ENCODE data around the gene SDF2. TPM values are rescaled to one million over a fixed set of nuclear protein-coding genes. Genes with fewer than 3 reads are reported as not detected.

Gene SDF2
- total RNA-seq, 2 experiments from 2014 or later: 30.3 to 30.9 TPM

GRCh38 chr17:28702026-28702751 is 40.5 kb upstream of the SDF2 start:
- H3K27ac Mint-ChIP-seq: no peak overlapping the region
- no peaks in the 10 kb centered on the region for H3K4me1 Mint-ChIP-seq (ENCODE audit: low read depth)
- CTCF ChIA-PET: no interaction called here
- peaks cover 34% of the 10 kb centered on the region for H3K36me3 Mint-ChIP-seq (ENCODE audit: low read depth)
- no peaks in the 10 kb centered on the region for H3K9me3 Mint-ChIP-seq
- no peak for DNase-seq
- H3K4me3 Mint-ChIP-seq: no peak overlapping the region
- intact Hi-C loops (cut with micrococcal nuclease): no loop called here
- H3K27me3 Mint-ChIP-seq (ENCODE audit: low read depth): no peaks in the 10 kb centered on the region

DNA sequence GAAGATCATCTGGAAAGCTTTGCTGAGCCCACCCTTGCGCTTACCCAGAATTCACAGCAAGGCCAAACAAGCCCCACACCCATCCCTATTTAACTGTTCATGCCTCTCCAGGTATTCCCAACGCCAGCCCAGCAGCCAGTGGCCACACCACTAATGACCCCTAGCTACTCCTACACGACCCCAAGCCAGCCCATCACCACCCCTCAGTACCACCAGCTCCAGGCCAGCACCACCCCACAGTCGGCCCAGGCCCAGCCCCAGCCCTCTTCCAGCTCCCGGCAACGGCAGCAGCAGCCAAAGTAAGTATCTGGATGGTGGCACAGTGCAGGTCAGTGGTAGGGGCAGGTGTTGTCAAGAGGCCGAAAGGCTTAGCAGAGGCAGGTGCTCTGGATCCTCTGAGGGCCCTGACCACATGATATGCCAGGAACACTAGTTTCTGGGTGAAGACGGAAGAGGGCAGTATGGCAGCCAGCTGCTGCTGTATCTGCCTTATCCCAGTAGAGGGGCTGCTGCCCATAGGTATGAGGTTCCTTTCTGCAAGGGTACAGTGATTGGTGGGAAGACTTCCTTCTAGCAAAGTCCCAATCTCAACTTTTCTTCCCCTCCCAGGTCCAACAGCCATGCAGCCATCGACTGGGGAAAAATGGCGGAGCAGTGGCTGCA is 39.3 kb upstream of the SDF2 start:
- no peak overlapping the region for H3K27ac Mint-ChIP-seq
- H3K4me3 Mint-ChIP-seq: no peak overlapping the region
- H3K9me3 Mint-ChIP-seq: no peaks in the 10 kb centered on the region
- H3K4me1 Mint-ChIP-seq (ENCODE audit: low read depth): no peaks in the 10 kb centered on the region
- no peak for DNase-seq
- H3K27me3 Mint-ChIP-seq (ENCODE audit: low read depth): no peaks in the 10 kb centered on the region
- peaks cover 37% of the 10 kb centered on the region for H3K36me3 Mint-ChIP-seq (ENCODE audit: low read depth)
- intact Hi-C loops (cut with micrococcal nuclease): no loop called here
- CTCF ChIA-PET: no interaction called here

DNA sequence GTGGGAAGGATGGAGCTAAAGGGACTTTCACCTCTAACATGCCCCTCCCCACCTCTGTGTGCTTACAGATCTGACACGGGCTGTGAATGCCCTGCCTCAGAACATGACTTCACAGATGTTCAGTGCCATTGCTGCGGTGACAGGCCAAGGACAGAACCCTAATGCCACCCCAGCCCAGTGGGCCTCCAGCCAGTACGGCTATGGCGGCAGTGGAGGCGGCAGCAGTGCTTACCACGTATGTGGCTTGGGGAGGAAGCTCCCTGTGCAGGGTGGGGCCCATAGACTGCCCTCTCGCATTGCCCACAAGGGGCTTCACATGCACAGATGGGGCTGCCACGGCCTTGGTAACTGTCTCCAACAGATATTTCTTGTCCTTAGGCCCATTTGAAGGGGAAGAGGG is 38.6 kb upstream of the SDF2 start:
- Mint-ChIP-seq H3K4me1 (ENCODE audit: low read depth) (no peaks in the 10 kb centered on the region), H3K4me3 (no peak overlapping the region), H3K27me3 (ENCODE audit: low read depth) (no peaks in the 10 kb centered on the region), H3K9me3 (no peaks in the 10 kb centered on the region), H3K36me3 (ENCODE audit: low read depth) (peaks cover 39% of the 10 kb centered on the region), H3K27ac (no peak overlapping the region)
- DNase-seq: no peak
- CTCF ChIA-PET: no interaction called here
- intact Hi-C loops (cut with micrococcal nuclease): no loop called here

DNA sequence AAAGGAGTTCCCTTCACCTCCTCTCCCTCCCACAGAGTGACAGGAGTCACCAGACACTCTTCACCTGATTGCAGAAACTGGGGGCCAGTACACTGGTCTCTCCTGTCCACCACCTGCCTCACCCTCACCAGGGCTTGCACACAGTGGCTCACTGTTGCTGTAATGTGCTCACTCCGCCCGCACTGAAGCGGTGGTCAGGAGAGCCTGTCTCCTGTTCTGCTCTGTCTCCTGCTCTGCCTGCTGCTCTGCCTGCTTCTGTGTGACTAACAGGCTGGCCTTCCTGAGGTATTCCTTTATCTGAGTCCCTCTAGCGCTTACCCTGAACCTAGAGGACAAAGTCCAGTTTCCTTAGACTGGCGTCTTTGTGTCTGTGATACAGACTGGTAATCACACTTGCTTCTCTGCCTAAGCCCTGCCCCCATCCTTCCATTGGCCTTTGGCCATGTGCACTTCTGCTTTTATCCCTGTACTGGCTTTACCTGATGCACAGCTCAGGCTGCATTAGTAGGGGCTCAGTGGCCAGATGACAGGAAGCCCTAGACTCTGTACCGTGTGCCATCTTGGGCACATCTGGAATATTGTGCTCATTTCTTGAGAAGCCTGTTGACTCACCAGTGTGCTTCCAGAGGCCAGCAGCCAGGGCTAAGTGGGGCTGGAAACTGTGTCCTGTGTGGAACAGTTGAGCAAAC is 36.7 kb upstream of the SDF2 start:
- no peak for DNase-seq
- intact Hi-C loops (cut with micrococcal nuclease): no loop called here
- CTCF ChIA-PET: no interaction called here
- no peaks in the 10 kb centered on the region for H3K4me1 Mint-ChIP-seq (ENCODE audit: low read depth)
- H3K9me3 Mint-ChIP-seq: no peaks in the 10 kb centered on the region
- H3K27ac Mint-ChIP-seq: peak overlapping the region; percentile 18
- H3K36me3 Mint-ChIP-seq (ENCODE audit: low read depth): peaks cover 47% of the 10 kb centered on the region
- no peak overlapping the region for H3K4me3 Mint-ChIP-seq
- H3K27me3 Mint-ChIP-seq (ENCODE audit: low read depth): no peaks in the 10 kb centered on the region

DNA sequence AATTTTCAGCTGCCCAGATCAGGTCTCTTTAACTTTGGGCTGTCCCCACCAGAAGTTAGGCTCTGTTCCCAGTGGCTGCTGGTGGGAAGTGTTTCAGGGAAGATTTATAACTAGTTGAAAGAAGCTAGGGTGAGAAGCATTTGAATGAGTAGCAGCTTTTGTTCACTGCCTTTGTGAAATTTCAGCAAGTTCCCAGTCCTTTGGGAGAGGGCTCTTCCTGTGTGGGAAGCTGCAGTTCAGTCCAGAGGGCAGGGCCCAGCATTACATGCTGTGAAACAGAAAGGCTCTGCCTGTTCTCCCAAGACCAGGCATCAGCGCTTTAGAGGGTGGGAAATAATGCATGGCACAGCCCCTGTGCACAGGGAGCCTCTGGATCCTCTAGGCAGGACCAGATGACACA is 32.2 kb upstream of the SDF2 start:
- H3K4me1 Mint-ChIP-seq (ENCODE audit: low read depth): no peaks in the 10 kb centered on the region
- H3K36me3 Mint-ChIP-seq (ENCODE audit: low read depth): peaks cover 52% of the 10 kb centered on the region
- H3K27me3 Mint-ChIP-seq (ENCODE audit: low read depth): no peaks in the 10 kb centered on the region
- CTCF ChIA-PET: interaction anchor here (2.0 kb wide), 1 partner anchor 47 kb away, joined by 6 read pairs; no protein-coding TSS in a partner anchor
- DNase-seq: no peak
- intact Hi-C loops (cut with micrococcal nuclease): no loop called here
- no peak overlapping the region for H3K27ac Mint-ChIP-seq
- H3K9me3 Mint-ChIP-seq: no peaks in the 10 kb centered on the region
- no peak overlapping the region for H3K4me3 Mint-ChIP-seq

DNA sequence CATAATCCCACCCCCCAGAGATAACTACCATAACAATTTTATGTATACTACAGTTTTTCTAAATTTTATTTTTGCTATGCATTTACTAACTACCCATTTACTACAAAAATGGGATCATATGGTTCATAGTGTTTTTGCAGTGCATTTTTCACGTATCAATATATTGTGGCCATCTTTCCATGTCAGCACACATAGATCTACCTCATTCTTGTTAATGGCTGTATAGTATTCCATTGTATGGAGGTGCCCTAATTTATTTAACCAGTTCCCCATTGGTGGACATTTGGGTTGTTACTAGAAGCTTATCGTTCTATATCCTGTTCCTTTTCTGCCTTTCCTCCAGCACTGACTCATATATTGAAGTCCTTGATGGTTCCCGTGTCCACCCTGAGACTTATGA is 27.3 kb upstream of the SDF2 start:
- CTCF ChIA-PET: interaction anchor here (0.7 kb wide), 1 partner anchor 442 kb away, joined by 3 read pairs; no protein-coding TSS in a partner anchor
- H3K27ac Mint-ChIP-seq: no peak overlapping the region
- intact Hi-C loops (cut with micrococcal nuclease): no loop called here
- peaks cover 63% of the 10 kb centered on the region for H3K36me3 Mint-ChIP-seq (ENCODE audit: low read depth)
- H3K4me1 Mint-ChIP-seq (ENCODE audit: low read depth): no peaks in the 10 kb centered on the region
- no peaks in the 10 kb centered on the region for H3K27me3 Mint-ChIP-seq (ENCODE audit: low read depth)
- DNase-seq: no peak
- no peaks in the 10 kb centered on the region for H3K9me3 Mint-ChIP-seq
- no peak overlapping the region for H3K4me3 Mint-ChIP-seq

GRCh38 chr17:28688481-28688880 is 26.8 kb upstream of the SDF2 start:
- H3K4me1 Mint-ChIP-seq (ENCODE audit: low read depth): no peaks in the 10 kb centered on the region
- no peaks in the 10 kb centered on the region for H3K9me3 Mint-ChIP-seq
- intact Hi-C loops (cut with micrococcal nuclease): no loop called here
- no peaks in the 10 kb centered on the region for H3K27me3 Mint-ChIP-seq (ENCODE audit: low read depth)
- H3K4me3 Mint-ChIP-seq: no peak overlapping the region
- no peak for DNase-seq
- no peak overlapping the region for H3K27ac Mint-ChIP-seq
- CTCF ChIA-PET: interaction anchor here (0.7 kb wide), 1 partner anchor 442 kb away, joined by 3 read pairs; no protein-coding TSS in a partner anchor
- peaks cover 63% of the 10 kb centered on the region for H3K36me3 Mint-ChIP-seq (ENCODE audit: low read depth)

DNA sequence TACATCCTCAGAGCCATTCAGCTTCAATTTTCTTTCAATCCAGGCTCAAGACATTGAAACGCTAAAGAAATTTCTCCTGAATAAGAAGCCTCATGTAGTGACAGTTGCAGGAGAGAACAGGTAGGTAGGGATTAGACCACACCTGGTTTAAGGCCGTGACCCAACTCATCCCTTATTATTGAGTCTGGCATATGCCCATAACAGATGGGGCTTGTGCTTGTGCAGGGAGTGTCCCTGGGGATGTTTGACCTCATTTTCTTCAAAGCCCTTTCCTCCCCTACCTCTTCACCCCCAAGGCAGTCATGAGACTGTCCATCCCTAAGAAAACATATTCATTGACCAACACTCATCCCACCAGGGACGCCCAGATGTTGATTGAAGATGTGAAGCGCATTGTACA is 24.6 kb upstream of the SDF2 start:
- H3K4me1 Mint-ChIP-seq (ENCODE audit: low read depth): no peaks in the 10 kb centered on the region
- H3K36me3 Mint-ChIP-seq (ENCODE audit: low read depth): peaks cover 72% of the 10 kb centered on the region
- H3K9me3 Mint-ChIP-seq: no peaks in the 10 kb centered on the region
- no peaks in the 10 kb centered on the region for H3K27me3 Mint-ChIP-seq (ENCODE audit: low read depth)
- intact Hi-C loops (cut with micrococcal nuclease): no loop called here
- H3K4me3 Mint-ChIP-seq: no peak overlapping the region
- H3K27ac Mint-ChIP-seq: peak overlapping the region; percentile 36
- DNase-seq: no peak
- CTCF ChIA-PET: interaction anchor here (0.6 kb wide), 1 partner anchor 39 kb away, joined by 6 read pairs; no protein-coding TSS in a partner anchor

- H3K4me1 Mint-ChIP-seq (ENCODE audit: low read depth): no peaks in the 10 kb centered on the region
- intact Hi-C loops (cut with micrococcal nuclease): no loop called here
Measured at GRCh38 chr17:28685366-28685765, 23.7 kb upstream of the SDF2 start.

DNA sequence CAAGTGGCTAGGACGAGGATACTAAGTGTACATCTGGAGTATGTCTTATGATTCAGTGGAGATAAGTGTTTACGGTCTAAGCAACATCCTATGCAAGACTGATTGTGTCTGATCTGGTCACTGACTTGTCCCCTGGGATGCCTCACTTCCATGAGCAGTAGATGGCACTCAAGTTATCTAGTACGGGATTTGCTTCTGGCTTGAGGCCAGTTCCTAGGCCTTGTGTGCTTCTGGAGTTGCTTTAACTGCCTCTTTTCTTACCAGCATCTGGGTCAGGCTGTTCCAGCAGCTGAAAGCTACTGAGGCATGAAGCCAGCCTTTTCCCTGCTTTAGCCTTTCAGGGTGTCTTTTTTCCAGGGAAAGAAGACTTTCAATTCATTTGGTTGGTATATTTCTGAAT is 23.3 kb upstream of the SDF2 start:
- Mint-ChIP-seq H3K27me3 (ENCODE audit: low read depth) (no peaks in the 10 kb centered on the region), H3K4me1 (ENCODE audit: low read depth) (no peaks in the 10 kb centered on the region), H3K9me3 (no peaks in the 10 kb centered on the region), H3K4me3 (no peak overlapping the region), H3K36me3 (ENCODE audit: low read depth) (peaks cover 64% of the 10 kb centered on the region), H3K27ac (no peak overlapping the region)
- intact Hi-C loops (cut with micrococcal nuclease): no loop called here
- CTCF ChIA-PET: no interaction called here
- no peak for DNase-seq

More at GRCh38 chr17:28685366-28685765, 23.7 kb upstream of the SDF2 start:
- Mint-ChIP-seq H3K27me3 (ENCODE audit: low read depth) (no peaks in the 10 kb centered on the region), H3K9me3 (no peaks in the 10 kb centered on the region), H3K4me3 (no peak overlapping the region), H3K36me3 (ENCODE audit: low read depth) (peaks cover 68% of the 10 kb centered on the region), H3K27ac (no peak overlapping the region)
- CTCF ChIA-PET: no interaction called here
- DNase-seq: no peak

- Mint-ChIP-seq H3K27ac (no peak overlapping the region), H3K27me3 (ENCODE audit: low read depth) (no peaks in the 10 kb centered on the region), H3K9me3 (no peaks in the 10 kb centered on the region), H3K4me3 (no peak overlapping the region), H3K4me1 (ENCODE audit: low read depth) (no peaks in the 10 kb centered on the region), H3K36me3 (ENCODE audit: low read depth) (peaks cover 55% of the 10 kb centered on the region)
- CTCF ChIA-PET: no interaction called here
- intact Hi-C loops (cut with micrococcal nuclease): no loop called here
- no peak for DNase-seq
Measured at GRCh38 chr17:28682655-28683054, 20.9 kb upstream of the SDF2 start.

GRCh38 chr17:28675980-28676379 is 14.3 kb upstream of the SDF2 start:
- DNase-seq: peak; percentile 13
- Mint-ChIP-seq H3K4me1 (ENCODE audit: low read depth) (no peaks in the 10 kb centered on the region), H3K36me3 (ENCODE audit: low read depth) (peaks cover 48% of the 10 kb centered on the region), H3K27ac (no peak overlapping the region), H3K9me3 (no peaks in the 10 kb centered on the region), H3K27me3 (ENCODE audit: low read depth) (no peaks in the 10 kb centered on the region), H3K4me3 (no peak overlapping the region)
- CTCF ChIA-PET: interaction anchor here (0.6 to 2.8 kb wide), 5 partner anchors 15 to 66 kb away, joined by 3 to 22 read pairs (median 3); no protein-coding TSS in a partner anchor
- intact Hi-C loops (cut with micrococcal nuclease): loop anchor here (1.0 kb wide), 1 partner anchor 30 kb away; no protein-coding TSS in a partner anchor
